Activated CD4-positive, alpha-beta T cell treated with anti-CD3 and anti-CD28 coated beads for 4 hours (primary cell): Measurements from ENCODE around the gene XPR1.

Source experiments
- DNase-seq, 2 donors: peaks; one replicate each; pipeline ENCODE4 v3.0.0-alpha.2; 2020

XPR1 gene

DNA sequence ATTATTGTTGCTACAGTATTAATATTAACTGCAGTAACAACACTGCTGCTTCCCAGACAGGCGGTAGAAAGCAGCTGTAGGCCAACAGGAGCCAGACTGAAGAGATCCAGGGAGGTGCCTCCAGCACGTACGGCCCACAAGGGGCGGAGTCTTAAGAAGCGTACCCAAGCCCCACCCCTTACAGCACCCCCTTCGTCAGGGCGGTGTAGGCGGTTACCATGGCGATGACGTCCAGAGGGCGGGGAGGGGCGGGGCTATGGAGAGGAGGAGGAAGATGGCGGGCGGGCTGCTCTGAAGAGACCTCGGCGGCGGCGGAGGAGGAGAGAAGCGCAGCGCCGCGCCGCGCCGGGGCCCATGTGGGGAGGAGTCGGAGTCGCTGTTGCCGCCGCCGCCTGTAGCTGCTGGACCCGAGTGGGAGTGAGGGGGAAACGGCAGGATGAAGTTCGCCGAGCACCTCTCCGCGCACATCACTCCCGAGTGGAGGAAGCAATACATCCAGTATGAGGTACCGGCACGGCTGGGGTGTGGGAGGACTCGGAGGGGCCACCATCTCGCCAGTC is at the start of gene XPR1:
TSS of gene XPR1 (plus strand) at position 257 of the 560 bp plus-strand sequence. CDS start at position 437, 180 bp downstream.
- DNase-seq: peak; percentile 98 to 99

DNA sequence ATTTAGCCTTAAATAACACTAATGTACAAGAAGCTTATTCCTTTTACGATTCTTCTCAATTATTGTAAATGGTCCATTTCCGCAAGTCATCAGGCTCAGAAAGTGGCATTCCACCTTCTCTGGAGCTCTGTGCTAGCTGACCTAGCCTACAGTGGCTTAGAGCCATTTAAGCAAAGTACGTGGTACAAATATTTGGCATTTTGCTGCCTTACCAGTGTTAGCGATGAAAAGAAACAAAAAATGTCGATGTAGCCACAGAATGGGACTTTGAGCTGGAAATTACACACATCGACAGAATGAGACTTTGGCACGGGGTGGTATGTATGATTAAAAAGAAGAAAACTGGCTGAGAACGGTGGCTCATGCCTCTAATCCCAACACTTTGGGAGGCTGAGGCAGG is 47.0 kb upstream of the XPR1 start:
- no peak for DNase-seq

DNA sequence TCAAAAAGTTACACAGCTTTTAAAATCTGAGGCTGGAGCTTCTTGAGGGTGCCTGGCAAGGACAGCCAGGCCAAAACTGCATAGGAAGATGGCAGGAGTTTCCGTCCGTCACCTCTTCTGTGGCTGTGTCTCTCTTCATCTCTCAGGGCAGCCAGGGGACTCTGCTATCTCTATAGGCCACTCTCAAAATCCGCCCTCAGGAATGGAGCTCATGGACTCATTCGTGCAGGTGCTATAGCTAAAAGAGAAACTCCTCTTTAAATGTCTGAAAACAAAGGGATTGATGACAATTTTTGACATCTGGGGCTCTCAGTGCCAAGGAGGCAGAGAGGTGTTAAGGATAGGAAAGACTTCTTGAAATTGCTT is 45.8 kb upstream of the XPR1 start:
- DNase-seq: no peak

DNA sequence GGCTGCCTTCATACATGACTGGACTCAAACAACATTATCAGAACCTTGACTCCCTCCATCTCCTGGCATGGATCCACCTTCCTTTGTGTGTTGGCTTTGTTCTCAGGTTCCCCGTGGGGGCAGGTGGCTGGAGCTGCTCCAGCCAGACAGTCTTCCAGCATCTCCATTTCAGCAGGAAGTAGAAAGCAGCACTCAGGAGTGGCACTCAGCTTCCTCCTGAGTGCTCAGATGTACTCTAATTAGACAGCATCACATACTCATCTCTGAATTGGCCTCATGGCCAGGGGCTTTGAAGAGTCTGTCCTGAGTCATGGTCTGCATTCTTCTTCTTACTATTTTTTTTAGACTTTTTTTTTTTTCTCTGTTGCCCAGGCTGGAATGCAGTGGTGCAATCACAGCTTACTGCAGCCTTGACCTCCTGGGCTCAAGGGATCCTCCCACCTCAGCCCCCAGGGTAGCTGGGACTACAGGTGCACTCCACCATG is 45.1 kb upstream of the XPR1 start:
- DNase-seq: no peak

DNA sequence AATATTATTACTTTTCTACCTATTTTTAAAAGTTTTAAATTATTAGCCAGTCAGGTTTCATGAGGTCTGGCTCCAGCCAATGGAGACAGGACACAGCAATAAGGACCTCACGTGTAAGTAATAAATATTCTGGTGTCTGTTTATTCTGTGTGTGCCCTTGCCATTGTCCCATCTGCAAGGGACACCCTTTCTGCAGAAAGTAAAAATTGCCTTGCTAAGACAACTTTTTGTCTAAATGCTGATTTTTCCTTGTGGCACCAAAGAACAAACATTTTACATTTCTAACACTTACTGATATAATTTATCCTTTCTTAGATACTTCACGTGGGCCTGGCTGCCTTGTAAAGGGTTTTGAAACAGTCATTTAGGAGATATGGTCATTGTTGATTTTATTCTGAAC is 43.7 kb upstream of the XPR1 start:
- DNase-seq: no peak

DNA sequence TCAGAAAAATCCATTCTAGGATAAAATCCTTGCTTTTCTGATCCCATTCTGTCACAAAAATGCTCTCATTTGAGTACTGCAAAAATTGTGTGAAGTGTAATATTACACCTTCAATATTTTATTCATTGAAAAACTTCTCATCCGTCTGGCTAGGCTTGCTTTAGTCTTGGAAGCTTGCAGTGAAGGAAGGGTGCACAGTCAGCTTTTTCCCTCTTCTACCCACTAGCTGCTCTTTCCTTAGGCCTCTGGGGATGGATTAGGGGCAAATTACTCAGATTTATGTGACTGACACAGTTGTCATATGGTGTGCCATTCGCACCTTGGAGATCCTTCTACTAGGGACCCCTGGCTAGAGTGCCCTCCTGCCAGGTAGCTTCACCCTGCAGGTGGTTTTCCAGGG is 40.9 kb upstream of the XPR1 start:
- DNase-seq: no peak

DNA sequence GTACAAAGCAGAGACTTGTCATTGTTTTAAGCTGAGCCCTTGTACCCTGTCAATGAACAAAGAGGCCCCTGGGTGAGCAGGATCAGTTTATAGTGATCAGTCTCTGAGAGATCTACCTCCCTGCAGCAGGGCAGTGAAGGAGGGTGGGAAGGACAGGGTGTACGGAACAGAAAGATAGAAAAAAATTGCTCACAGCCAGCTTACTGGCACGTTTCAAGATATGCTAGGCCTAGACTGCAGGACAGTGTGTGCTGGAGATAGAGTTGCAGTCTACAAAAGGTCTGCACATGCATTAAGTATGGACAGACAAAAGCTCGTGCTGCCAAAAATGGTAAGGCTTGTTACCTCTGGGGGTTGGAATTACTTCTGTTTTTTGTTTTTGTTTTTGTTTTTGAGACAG is 38.4 kb upstream of the XPR1 start:
- no peak for DNase-seq

DNA sequence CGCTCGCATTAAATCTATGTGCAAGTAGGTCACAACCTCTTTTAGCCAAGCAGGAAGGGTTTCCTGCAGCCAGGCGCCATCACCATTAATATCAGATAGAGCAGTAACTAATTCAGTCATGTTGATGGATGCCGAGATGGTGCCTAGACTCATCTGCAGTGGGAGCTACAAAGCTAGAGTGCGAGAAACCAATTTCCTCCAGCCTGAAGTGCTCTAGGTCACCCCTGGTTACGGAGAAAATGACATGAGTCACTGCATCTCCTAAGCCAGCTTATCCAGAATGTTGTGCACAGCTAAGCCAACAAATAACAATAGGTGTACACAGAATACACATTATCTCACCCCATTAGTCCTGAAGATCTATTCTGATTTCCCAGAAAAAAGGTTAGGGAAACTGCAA is 37.1 kb upstream of the XPR1 start:
- DNase-seq: no peak

DNA sequence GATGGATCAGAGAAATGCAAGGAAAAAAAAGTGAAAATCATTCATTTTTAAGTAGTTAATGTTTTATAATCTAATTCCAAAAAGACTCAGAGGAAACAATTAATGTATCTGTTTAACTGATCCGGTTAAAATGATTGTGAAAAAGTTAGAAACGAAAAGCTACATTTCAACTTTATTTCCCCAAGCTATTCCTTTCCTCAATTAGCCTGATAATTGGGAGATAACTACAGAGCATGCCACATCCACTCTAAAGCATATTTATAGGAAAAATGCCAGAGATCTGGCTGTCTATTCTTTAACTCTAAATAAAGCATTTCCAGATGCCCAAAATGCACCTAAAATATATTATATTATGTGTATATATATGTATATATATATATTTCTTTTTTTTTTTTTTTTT is 35.9 kb upstream of the XPR1 start:
- DNase-seq: no peak

DNA sequence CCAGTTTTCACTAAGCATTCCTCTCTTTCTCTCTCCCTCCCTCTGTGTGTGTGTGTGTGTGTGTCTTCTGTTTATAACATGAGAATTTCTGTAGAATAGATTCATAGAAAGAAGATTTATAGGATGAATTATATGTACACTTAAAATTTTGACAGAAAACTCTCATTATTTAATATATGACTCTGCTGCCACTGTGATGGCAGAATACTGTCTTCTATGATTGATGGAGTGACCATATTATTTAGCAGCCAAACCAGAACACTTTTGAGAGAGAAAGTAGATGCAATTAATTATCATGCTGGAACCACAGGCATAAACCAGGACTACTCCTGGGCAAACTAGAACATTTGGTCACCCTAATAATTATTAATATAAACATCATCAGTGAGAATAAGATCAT is 34.3 kb upstream of the XPR1 start:
- no peak for DNase-seq

DNA sequence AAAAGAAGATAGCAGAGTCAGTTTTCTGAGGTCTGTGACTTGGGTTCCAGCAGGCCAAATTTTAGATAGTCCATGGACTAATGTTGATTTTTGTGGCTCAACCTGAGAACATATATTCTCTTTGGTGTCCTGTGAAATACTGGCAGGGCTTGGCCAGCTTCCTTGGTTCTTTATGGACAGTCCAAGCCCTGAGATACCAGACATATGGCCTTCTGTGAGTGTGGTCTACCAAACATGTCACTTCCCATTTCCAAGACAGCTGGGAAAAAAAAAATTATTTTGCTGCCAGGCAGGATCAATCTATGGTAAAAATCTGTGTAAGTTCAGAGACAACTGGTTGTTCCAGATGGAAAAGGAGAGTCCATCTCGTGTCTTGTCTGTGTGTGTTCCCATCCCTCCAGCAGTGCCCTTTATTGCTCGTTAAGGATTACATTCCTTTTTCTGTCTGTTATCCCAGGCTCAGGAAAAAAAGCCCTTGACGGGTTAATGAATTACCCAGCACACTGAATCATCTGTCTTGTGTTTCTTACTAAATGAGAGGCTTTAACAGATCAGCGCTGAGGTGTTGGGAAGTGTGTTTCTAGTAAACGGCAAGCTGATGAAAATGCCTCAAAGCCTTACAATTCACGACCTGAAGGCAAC is 33.4 kb upstream of the XPR1 start:
- no peak for DNase-seq

DNA sequence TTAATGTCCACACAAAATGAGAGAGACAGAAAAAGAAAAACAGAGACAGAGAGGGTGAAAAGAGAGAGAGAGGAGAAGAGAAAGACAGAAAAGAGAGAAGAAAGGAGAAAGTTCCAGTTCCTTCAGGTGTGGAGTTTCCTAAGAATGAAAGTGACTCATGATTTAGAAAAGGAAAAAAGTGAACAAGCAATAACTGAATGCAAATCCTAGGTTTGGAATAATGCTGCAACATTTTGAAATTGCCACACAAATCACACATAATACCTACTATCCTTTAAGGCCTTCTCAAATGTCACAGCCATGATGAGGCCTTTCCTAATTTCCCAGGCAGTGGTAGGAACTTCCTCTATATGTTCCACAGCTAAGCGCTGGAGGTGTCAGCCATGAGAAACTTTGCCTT is 31.5 kb upstream of the XPR1 start:
- no peak for DNase-seq

DNA sequence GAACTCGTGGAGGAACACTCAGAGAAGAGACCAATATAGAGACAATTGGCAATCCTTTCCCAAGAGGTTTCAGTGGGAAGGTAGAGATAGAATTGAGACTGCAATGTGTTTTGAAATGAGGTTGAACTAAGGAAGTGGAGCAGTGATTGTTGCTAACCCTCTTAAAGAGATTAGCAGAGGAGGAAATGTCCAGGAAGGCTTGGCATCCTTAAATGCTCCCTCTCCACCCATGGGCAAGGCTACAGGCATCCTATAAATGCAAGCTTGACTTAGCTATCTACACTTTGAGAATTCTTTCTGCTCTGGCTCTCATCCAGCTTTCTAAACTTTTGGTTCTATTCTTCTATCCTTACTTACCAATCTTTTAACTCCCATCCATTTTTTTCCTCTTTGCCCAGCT is 30.3 kb upstream of the XPR1 start:
- no peak for DNase-seq

DNA sequence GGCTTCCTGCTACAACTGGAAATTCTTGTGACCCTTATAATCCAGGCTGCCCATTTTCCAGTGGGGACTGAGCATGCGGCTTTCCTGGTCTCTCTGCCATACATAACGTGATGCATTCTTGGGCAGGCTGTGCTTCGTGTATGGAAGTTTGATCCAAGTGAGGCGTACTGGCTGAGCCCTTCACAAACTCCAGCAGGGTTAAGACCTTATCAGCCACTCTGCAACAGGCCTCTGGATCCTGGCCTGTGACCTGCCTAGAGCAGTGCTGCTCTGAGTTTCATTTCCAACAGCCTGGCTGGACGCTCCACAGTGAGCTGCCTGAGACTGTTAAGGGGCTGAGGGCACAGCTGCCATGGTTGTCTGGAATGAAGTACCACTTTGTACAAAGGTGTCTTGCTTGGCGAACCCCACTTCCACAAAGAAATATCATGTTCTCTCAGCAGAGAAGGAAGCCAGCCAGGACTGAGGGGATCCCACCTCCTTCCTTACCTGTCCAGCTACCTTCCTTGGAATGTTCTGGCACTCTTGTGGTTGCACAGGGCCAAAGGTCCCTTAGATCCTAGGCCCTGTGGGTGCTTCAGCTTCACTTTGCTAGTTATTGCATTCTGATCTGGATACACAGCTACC is 28.5 kb upstream of the XPR1 start:
- DNase-seq: no peak

DNA sequence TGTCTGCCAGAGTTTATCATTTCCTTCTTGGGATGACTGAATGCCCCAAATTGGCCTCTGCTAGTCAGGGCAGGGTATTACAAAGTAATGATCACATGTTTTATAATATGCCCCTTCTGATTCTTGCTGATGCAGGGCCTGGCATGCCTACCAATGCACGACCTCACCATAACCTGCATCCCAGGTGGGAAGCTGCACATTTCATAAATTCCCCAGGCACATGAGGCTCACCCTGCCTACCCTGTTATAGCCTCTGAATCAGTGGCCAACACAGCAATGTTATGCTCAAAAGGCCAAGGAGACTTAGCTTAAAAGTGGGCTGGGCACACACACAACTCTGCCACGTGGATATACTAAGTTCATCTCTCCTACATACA is 28.0 kb upstream of the XPR1 start:
- DNase-seq: no peak

DNA sequence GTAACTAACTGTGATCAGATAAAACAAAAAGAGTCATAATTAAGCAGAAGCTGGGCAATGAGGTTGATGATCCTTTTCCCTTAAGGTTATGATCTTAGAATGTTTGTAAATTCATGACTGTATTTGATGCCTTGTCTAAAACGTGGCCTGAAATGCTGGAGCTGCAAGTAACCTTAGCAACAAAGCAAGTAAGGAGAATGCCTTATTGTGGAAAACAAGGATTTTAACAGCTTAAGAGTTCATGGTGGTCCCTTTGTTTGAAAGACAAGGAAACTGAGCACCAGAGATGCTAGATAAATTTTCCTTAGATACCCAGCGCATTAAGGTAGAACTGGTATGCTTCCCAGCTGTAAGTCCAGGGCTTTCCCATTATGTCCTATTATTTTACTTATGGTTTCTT is 25.7 kb upstream of the XPR1 start:
- DNase-seq: no peak

DNA sequence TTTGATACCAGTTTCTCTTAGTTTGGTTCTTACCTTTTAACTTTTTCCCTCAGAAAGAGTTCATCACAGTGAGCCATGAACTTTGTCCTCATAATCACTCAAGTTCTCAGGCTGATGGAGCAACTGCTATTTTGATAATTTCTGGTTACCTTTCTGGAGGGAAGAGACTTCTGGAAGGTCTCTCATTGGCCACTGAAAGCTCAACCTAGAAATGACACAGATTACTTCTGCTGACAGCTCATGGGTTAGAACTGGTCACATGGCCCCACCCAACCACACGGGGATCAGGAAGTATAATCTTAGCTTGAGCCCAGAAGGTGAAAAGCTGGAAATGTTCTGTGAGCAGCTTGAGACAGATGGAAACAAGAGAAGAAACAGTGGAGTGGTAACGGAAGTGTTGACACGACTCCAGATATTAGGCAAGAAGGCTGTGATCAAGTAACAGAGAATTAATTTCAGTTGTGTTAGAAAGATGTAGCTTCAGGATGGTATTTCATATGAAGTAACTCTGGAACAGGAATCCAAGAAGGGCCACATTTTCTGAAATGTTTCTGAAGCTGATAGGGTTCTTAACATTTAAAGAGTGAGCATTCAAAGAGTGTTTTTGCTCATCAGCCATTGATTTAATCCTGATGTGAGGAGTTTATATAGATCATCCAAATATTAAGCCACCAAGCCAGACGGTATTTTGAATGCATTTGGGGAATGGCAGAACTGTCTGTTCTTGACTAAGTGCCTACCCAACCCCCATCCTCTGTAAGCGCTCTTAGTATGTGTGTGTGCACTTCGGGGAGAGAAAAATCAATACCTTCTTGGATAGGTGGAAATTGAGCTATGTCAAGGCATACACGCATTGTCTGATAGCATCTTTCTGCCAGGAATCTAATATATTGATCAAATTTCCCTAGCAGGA is 21.9 kb upstream of the XPR1 start:
- DNase-seq: no peak

DNA sequence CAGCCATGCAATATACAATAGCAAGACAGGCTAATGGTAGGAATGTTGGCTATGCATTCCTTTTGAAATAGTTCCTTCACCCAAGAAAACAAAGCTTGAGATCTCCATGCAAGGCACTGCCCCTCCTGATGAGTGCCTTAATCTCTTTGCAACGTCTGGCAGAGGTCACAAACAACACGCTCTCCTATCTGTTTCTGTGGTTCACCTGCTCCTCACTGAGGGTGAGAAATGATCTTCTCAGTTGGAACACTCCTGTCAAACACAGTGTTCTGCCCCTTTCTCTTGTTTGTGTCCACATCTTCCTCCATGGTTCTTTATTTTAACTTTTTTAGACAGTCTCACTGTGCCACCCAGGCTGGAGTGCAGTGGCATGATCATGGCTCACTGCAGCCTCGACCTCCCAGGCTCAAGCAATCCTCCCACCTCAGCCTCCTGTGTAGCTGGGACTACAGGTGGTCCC is 21.2 kb upstream of the XPR1 start:
- DNase-seq: no peak

DNA sequence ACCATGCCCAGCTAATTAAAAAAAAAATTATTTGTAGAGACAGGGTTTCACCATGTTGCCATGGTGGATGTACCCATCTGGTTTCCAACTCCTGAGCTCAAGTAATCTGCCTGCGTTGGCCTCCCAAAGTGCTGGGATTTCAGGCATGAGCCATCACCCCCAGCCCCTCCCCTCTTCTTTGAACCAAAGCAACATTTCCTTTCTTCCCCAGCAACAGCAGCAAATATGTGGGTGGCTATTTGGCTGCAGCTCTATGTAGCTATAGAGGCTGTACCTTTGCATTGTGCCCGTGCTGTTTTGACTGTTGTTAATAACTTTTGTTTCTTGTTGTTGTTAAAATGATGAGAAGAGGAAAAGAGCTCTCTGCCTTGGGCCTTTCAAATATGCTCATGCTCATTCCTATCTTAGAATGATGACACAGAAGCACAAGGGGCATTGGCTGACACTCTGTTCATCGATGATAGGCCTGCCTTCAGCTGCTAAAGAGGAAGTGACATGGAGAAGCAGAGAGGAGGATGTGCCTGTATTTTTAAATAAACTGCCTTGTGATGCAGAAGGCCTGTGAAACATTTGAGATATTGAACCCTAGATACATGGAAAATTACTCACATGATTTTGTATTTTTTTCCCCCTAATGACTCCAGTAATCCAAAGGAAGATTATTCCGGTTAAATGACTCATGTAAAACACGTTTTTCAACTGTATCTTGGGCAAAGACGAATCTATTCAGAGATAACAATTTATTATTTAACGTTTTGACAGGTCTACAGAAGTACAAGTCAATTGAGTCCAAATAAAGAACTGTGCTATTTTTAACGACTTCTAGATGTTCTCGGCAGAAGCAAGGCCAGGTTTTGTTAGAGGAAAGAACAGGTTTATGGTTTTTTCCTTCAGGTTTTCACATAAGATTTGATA is 20.5 kb upstream of the XPR1 start:
- no peak for DNase-seq

DNA sequence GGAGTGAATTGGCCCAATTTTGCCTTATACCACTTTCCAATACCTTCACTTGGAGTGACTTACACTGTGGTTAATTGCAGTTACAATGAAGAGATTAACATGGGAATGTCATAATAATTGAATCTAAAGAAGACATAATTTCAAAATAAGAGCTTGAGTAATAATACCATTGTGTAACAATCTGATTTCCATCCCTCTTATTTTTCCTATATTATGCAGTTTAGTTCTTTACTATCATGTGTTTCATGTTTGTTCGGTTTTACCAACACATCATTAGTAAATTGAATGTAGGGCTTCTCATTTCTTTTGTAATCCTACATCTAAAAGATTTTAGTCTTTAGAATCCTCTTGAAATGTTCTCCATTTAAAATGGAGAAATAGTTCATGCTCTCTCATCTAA is 19.2 kb upstream of the XPR1 start:
- DNase-seq: no peak

DNA sequence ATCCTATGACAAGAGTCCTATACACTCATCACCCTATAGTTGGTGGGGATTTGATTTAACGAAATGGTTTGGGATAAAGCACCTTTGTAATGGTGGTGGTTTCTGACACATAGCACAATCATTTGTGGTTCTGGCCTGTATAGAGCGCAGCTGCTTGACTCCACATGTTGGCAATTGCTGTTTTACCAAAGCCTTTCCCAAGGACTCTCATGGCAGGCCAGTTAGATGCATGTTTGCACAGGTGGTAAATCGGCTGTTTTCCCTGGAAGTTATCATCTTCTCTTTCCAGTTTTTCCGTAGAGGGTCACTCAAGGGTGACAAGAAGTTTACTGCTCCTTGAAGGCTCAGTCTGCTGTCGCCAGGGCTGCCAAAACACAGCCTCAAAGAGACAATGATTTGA is 17.1 kb upstream of the XPR1 start:
- DNase-seq: no peak

DNA sequence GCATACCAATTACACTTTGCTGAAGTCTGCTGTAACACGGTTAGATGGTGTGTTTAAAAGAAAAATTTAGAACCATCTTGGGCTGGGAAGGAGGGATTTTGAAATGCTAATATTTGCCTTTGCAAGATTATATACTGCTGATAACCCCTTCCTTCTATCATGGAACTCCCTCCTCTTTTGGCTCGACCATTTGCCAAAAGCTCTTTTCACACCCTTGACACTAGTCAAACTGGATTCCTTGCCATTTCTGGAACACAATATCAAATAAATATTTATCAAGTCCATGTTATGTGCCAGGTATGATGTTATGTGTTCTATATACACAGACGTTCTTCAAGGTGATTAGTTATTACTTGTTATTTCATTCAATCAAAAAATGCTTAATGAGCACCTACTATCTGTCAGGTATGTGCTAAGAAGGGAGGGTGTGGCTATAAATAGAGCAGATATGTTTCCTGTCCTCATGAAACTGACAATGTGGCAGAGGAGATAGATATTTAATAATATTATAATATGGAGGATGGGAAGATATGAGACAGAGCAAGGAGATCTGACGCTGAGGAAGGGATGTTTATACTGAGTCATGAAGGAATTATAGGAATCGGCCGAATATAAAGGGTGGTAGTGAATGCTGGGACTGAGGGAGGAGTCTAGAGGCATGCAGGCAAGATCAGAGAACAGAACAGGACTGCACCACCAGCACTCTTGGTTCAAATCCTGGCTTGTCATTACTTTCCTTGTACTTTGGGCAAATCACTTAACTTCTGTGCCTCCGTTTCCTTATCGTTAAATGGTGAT is 16.1 kb upstream of the XPR1 start:
- no peak for DNase-seq
